NT2/D1 (cell line): ENCODE measurements around the gene SPPL2A.

Experiments used
- DNase-seq: peaks from one replicate; pipeline ENCODE4 v3.0.0-alpha.2; 2011; ENCODE audit warnings: low read depth, low spot score
- H3K27me3 ChIP-seq: 2 replicates; pipeline ENCODE4 v1.6.0; 2011; ENCODE audit warnings: mild to moderate bottlenecking; ENCODE audit not compliant: insufficient read length, insufficient read depth
- H3K36me3 ChIP-seq: 2 replicates; pipeline ENCODE4 v1.6.1; 2011; ENCODE audit warnings: mild to moderate bottlenecking, low read length, mixed read lengths; ENCODE audit not compliant: insufficient read depth, insufficient read length
- H3K4me1 ChIP-seq: 2 replicates; pipeline ENCODE4 v1.5.1; 2011; ENCODE audit not compliant: insufficient read depth, insufficient read length
- H3K4me3 ChIP-seq: 2 replicates; pipeline ENCODE4 v1.5.1; 2011; ENCODE audit warnings: low read depth; ENCODE audit not compliant: insufficient read length
- H3K9ac ChIP-seq: 2 replicates; pipeline ENCODE4 v1.6.0; 2011; ENCODE audit warnings: low read depth; ENCODE audit not compliant: insufficient read length
- H3K9me3 ChIP-seq: 2 replicates; pipeline ENCODE4 v1.5.1; 2011; ENCODE audit warnings: mild to moderate bottlenecking, low read length; ENCODE audit not compliant: insufficient read depth
- SUZ12 ChIP-seq: IDR thresholded peaks from 2 replicates; pipeline ENCODE4 v1.6.1; 2011; ENCODE audit not compliant: insufficient read length, insufficient read depth; ENCODE audit errors: extremely low read depth
- YY1 ChIP-seq: IDR thresholded peaks from 2 replicates; pipeline ENCODE4 v1.6.1; 2011; ENCODE audit not compliant: insufficient read length, insufficient read depth
- ZNF274 ChIP-seq: IDR thresholded peaks from 2 replicates; pipeline ENCODE4 v1.6.1; 2011; ENCODE audit warnings: mild to moderate bottlenecking, low read depth, low read length

The SPPL2A gene

GRCh38 chr15:50786438-50786837 is 20.9 kb upstream of the SPPL2A start:
- Histone ChIP-seq H3K27me3 (no peaks in the 10 kb centered on the region), H3K9me3 (no peaks in the 10 kb centered on the region), H3K9ac (no peak overlapping the region), H3K4me3 (no peak overlapping the region), H3K36me3 (no peaks in the 10 kb centered on the region), H3K4me1 (peaks cover under 1% of the 10 kb centered on the region)
- no peak for DNase-seq
- no peak for TF ChIP-seq YY1
- no peak for TF ChIP-seq SUZ12
- no peak for TF ChIP-seq ZNF274

GRCh38 chr15:50783895-50784294 is 18.4 kb upstream of the SPPL2A start:
- DNase-seq = no peak
- TF ChIP-seq YY1 (no peak), SUZ12 (no peak), ZNF274 (no peak)
- H3K4me1 ChIP-seq = no peaks in the 10 kb centered on the region
- H3K9me3 ChIP-seq = no peaks in the 10 kb centered on the region
- H3K36me3 ChIP-seq = no peaks in the 10 kb centered on the region
- H3K27me3 ChIP-seq = no peaks in the 10 kb centered on the region
- no peak overlapping the region for H3K4me3 ChIP-seq
- H3K9ac ChIP-seq = no peak overlapping the region

GRCh38 chr15:50783411-50783810 is 17.9 kb upstream of the SPPL2A start:
- TF ChIP-seq YY1 (no peak), ZNF274 (no peak), SUZ12 (no peak)
- H3K36me3 ChIP-seq = no peaks in the 10 kb centered on the region
- no peaks in the 10 kb centered on the region for H3K9me3 ChIP-seq
- no peaks in the 10 kb centered on the region for H3K4me1 ChIP-seq
- DNase-seq = no peak
- H3K27me3 ChIP-seq = no peaks in the 10 kb centered on the region
- H3K9ac ChIP-seq = no peak overlapping the region
- H3K4me3 ChIP-seq = no peak overlapping the region

- Histone ChIP-seq H3K9me3 (no peaks in the 10 kb centered on the region), H3K9ac (no peak overlapping the region), H3K4me3 (no peak overlapping the region), H3K36me3 (no peaks in the 10 kb centered on the region), H3K4me1 (no peaks in the 10 kb centered on the region), H3K27me3 (no peaks in the 10 kb centered on the region)
- TF ChIP-seq ZNF274 (no peak), YY1 (no peak), SUZ12 (no peak)
- no peak for DNase-seq
These were observed 12.6 kb upstream of the SPPL2A start for GRCh38 chr15:50778086-50778485.

GRCh38 chr15:50777042-50777441 is 11.5 kb upstream of the SPPL2A start:
- Histone ChIP-seq H3K4me3 (no peak overlapping the region), H3K9me3 (no peaks in the 10 kb centered on the region), H3K9ac (no peak overlapping the region), H3K4me1 (no peaks in the 10 kb centered on the region), H3K27me3 (no peaks in the 10 kb centered on the region), H3K36me3 (no peaks in the 10 kb centered on the region)
- DNase-seq = no peak
- TF ChIP-seq SUZ12 (no peak), YY1 (no peak)

- H3K36me3 ChIP-seq = no peaks in the 10 kb centered on the region
- no peak overlapping the region for H3K9ac ChIP-seq
- DNase-seq = no peak
- no peak overlapping the region for H3K4me3 ChIP-seq
- H3K4me1 ChIP-seq = no peaks in the 10 kb centered on the region
- no peaks in the 10 kb centered on the region for H3K9me3 ChIP-seq
- TF ChIP-seq SUZ12 (no peak), YY1 (no peak), ZNF274 (no peak)
- H3K27me3 ChIP-seq = no peaks in the 10 kb centered on the region
These were observed 8.9 kb upstream of the SPPL2A start for GRCh38 chr15:50774450-50774849.

GRCh38 chr15:50773389-50773788 is 7.9 kb upstream of the SPPL2A start:
- H3K36me3 ChIP-seq = no peaks in the 10 kb centered on the region
- no peak for DNase-seq
- H3K9me3 ChIP-seq = no peaks in the 10 kb centered on the region
- H3K4me3 ChIP-seq = no peak overlapping the region
- no peaks in the 10 kb centered on the region for H3K4me1 ChIP-seq
- no peak overlapping the region for H3K9ac ChIP-seq
- no peaks in the 10 kb centered on the region for H3K27me3 ChIP-seq
- TF ChIP-seq ZNF274 (no peak), SUZ12 (no peak), YY1 (no peak)

- Histone ChIP-seq H3K27me3 (no peaks in the 10 kb centered on the region), H3K4me1 (no peaks in the 10 kb centered on the region), H3K36me3 (no peaks in the 10 kb centered on the region), H3K9ac (no peak overlapping the region), H3K9me3 (no peaks in the 10 kb centered on the region), H3K4me3 (no peak overlapping the region)
- DNase-seq = no peak
- TF ChIP-seq ZNF274 (no peak), SUZ12 (no peak), YY1 (no peak)
These were observed 1.9 kb upstream of the SPPL2A start for GRCh38 chr15:50767332-50767861.
